Activated naive CD4-positive, alpha-beta T cell treated with anti-CD3 and anti-CD28 coated beads, Interleukin-2, amount 10 ng/mL, durations not matched to agents 7 days and 5 days (primary cell): Measurements from ENCODE around the gene HOOK2.
A peak's percentile ranks its signal among the peaks of the same experiment; 100 is the strongest.
"Not testable (repeated sequence)": the region's sequence is repeated elsewhere in the genome, so short reads cannot be mapped to it uniquely, and the experiment has no call there.

Source experiments
- CTCF ChIA-PET: fragments of 350-600 bp; sonication (Branson Sonifier 250); formaldehyde crosslinking; loops from one replicate; lab custom pipeline; 2021; ENCODE audit warnings: antibody characterized with exemption; lab: Charles Lee
- DNase-seq: peaks from one replicate; pipeline ENCODE4 v3.0.0-alpha.2; 2020
- H3K27ac Mint-ChIP-seq: one replicate; pipeline ENCODE4 v1.8.0; 2021; ENCODE audit warnings: mild to moderate bottlenecking, moderate library complexity, mixed read lengths
- H3K27me3 Mint-ChIP-seq: one replicate; pipeline ENCODE4 v1.8.0; 2021; ENCODE audit warnings: mild to moderate bottlenecking, mixed read lengths
- H3K36me3 Mint-ChIP-seq: one replicate; pipeline ENCODE4 v1.8.0; 2021; ENCODE audit warnings: mixed read lengths
- H3K4me1 Mint-ChIP-seq: one replicate; pipeline ENCODE4 v1.8.0; 2021; ENCODE audit warnings: mixed read lengths
- H3K4me3 Mint-ChIP-seq: one replicate; pipeline ENCODE4 v1.8.0; 2021; ENCODE audit warnings: mild to moderate bottlenecking, moderate library complexity, mixed read lengths
- H3K9me3 Mint-ChIP-seq: one replicate; pipeline ENCODE4 v1.8.0; 2021; ENCODE audit warnings: mixed read lengths

Gene HOOK2

GRCh38 chr19:12799742-12800465 is 24.6 kb upstream of the HOOK2 start:
- H3K27ac Mint-ChIP-seq, result no peak overlapping the region
- DNase-seq, result no peak
- CTCF ChIA-PET, result interaction anchor here (0.7 to 14.0 kb wide), 5 partner anchors 11 to 48 kb away, joined by 3 to 706 read pairs (median 3); partner anchors contain the start of gene HOOK2

GRCh38 chr19:12797607-12798006 is 22.3 kb upstream of the HOOK2 start:
- not testable (repeated sequence) for H3K4me3 Mint-ChIP-seq, H3K27ac Mint-ChIP-seq, DNase-seq, H3K27me3 Mint-ChIP-seq, H3K9me3 Mint-ChIP-seq
- CTCF ChIA-PET, result interaction anchor here (3.9 to 14.0 kb wide), 2 partner anchors 28 to 50 kb away, joined by 24 to 706 read pairs; partner anchors contain the start of gene HOOK2
- Mint-ChIP-seq H3K36me3 (peaks cover 16% of the 10 kb centered on the region), H3K4me1 (peaks cover 52% of the 10 kb centered on the region)

More at GRCh38 chr19:12799742-12800465, 24.6 kb upstream of the HOOK2 start:
- Mint-ChIP-seq H3K9me3 (no peaks in the 10 kb centered on the region), H3K4me3 (peak overlapping the region; percentile 83), H3K27me3 (peaks cover 4% of the 10 kb centered on the region), H3K4me1 (peaks cover 44% of the 10 kb centered on the region), H3K36me3 (peaks cover 11% of the 10 kb centered on the region)

- Mint-ChIP-seq H3K9me3 (no peaks in the 10 kb centered on the region), H3K4me3 (no peak overlapping the region), H3K36me3 (peaks cover 19% of the 10 kb centered on the region), H3K4me1 (peaks cover 48% of the 10 kb centered on the region), H3K27me3 (peaks cover 4% of the 10 kb centered on the region), H3K27ac (peak overlapping the region; percentile 37)
- no peak for DNase-seq
- CTCF ChIA-PET, result interaction anchor here (3.9 to 14.0 kb wide), 2 partner anchors 28 to 50 kb away, joined by 24 to 706 read pairs; partner anchors contain the start of gene HOOK2
Measured at GRCh38 chr19:12797141-12797587, 21.8 kb upstream of the HOOK2 start.

DNA sequence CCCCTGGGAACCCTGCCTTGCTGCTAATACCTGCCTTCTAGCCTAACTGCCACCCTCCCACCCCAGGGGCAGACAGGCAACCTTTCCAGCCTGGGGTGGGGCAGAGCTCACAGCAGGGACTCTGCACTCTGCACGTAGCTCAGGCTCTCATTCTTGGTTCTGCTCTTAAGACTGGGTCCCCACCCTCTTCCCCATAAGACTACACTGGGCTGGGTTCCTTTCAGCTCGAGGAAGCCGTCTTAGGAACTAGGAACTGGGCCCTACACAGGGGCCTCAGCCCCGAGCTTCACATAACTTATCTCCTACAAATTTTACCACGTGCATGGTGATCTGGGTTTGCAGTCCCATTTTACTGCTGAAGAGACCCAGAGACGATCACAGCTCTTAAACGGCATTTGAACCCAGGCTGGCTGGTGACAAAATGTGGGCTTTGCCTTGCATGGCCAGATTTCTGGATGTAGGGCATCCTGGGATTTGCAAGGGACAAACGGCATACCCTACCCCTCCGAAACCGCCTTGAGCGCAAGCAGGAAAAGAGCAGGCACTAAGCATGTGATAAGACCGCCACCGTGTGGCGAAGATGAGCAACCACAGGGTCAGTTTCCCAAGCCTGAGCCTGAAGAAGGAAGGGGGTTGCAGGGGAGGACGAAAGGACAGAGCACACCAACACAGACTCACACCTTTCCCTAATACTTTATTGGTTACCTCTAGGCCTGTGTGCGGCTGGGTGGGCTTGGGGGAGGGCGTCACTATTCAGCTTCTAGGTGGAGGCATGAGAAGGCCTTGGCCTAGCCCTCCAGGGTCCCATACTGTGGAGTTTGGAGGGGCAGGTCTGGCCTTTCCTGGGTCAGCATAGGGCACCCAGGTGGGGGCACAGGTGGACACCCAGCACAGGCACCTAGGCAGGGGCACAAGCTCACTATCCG is 21.1 kb upstream of the HOOK2 start:
- H3K36me3 Mint-ChIP-seq, result peaks cover 19% of the 10 kb centered on the region
- H3K4me3 Mint-ChIP-seq, result peak overlapping the region; percentile 59
- CTCF ChIA-PET, result interaction anchor here (0.6 to 14.0 kb wide), 10 partner anchors 10 to 88 kb away, joined by 3 to 706 read pairs (median 4); partner anchors contain the start of genes HOOK2 and RNASEH2A
- H3K4me1 Mint-ChIP-seq, result peaks cover 46% of the 10 kb centered on the region
- H3K9me3 Mint-ChIP-seq, result no peaks in the 10 kb centered on the region
- peak; percentile 83 for DNase-seq
- peak overlapping the region; percentile 93 for H3K27ac Mint-ChIP-seq
- H3K27me3 Mint-ChIP-seq, result peaks cover 4% of the 10 kb centered on the region

DNA sequence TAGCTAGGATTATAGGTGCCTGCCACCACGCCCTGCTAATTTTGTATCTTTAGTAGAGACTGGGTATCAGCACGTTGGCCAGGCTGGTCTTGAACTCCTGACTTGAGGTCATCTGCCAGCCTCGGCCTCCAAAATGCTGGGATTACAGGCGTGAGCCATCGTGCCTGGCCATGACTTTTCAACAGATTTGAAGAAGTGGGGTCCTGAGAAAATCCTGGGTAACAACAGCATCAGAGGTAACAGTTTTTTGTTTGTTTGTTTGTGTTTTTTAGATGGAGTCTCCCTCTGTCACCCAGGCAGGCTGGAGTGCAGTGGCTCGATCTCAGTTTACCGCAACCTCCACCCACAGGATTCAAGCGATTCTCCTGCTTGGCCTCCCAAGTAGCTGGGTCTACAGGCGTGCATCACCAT is 19.6 kb upstream of the HOOK2 start:
- CTCF ChIA-PET, result interaction anchor here (0.7 to 14.0 kb wide), 6 partner anchors 9 to 80 kb away, joined by 3 to 706 read pairs (median 5); partner anchors contain the start of gene HOOK2
- peak overlapping the region; percentile 75 for H3K4me3 Mint-ChIP-seq
- peaks cover 19% of the 10 kb centered on the region for H3K36me3 Mint-ChIP-seq
- no peak for DNase-seq
- peaks cover 44% of the 10 kb centered on the region for H3K4me1 Mint-ChIP-seq
- peak overlapping the region; percentile 93 for H3K27ac Mint-ChIP-seq
- peaks cover 7% of the 10 kb centered on the region for H3K27me3 Mint-ChIP-seq
- no peaks in the 10 kb centered on the region for H3K9me3 Mint-ChIP-seq

DNA sequence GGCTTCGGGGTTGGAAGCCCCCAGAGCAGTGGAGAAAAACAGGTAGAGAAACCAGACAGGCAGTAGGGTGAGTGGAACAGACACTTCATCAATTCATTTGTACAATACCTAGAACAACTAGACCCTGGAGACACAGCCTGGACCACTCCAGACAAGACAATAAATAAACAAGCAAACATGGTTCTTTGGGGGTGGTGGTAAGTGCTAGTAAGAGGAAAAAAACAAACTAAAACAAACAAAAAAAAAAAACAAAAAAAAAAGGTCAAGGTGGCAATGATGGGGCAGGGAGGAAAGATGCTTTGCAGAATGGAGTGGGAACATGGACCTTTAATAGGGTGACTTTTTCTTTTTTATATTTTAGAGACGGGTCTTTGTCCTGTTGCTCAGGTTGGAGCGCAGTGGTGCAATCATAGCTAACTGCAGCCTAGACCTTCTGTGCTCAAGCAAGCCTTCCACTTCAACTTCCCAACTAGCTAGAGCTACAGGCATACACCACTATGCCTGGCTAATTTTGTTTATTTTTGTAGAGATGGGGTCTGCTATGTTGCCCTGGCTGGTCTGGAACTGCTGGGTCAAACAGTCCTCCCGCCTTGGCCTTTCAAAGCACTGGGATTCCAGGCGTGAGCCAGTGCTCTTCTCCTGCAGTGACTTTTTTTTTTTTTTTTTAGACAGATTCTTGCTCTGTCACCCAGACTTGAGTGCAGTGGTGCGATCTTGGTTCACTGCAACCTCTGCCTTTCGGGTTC is 19.0 kb upstream of the HOOK2 start:
- Mint-ChIP-seq H3K9me3 (no peaks in the 10 kb centered on the region), H3K4me1 (peaks cover 39% of the 10 kb centered on the region), H3K4me3 (peak overlapping the region; percentile 75), H3K27me3 (peaks cover 7% of the 10 kb centered on the region), H3K27ac (peak overlapping the region; percentile 93), H3K36me3 (peaks cover 16% of the 10 kb centered on the region)
- CTCF ChIA-PET, result interaction anchor here (0.8 to 14.0 kb wide), 3 partner anchors 25 to 77 kb away, joined by 3 to 706 read pairs (median 24); partner anchors contain the start of gene HOOK2
- DNase-seq, result no peak

- H3K4me1 Mint-ChIP-seq, result peaks cover 45% of the 10 kb centered on the region
- no peaks in the 10 kb centered on the region for H3K9me3 Mint-ChIP-seq
- peaks cover 7% of the 10 kb centered on the region for H3K27me3 Mint-ChIP-seq
- peak overlapping the region; percentile 99 for H3K27ac Mint-ChIP-seq
- DNase-seq, result peak; percentile 92
- CTCF ChIA-PET, result interaction anchor here (0.6 to 14.0 kb wide), 4 partner anchors 24 to 126 kb away, joined by 3 to 706 read pairs (median 3); partner anchors contain the start of gene HOOK2
- peak overlapping the region; percentile 92 for H3K4me3 Mint-ChIP-seq
- peaks cover 13% of the 10 kb centered on the region for H3K36me3 Mint-ChIP-seq
Measured at GRCh38 chr19:12793290-12794195, 18.2 kb upstream of the HOOK2 start.

DNA sequence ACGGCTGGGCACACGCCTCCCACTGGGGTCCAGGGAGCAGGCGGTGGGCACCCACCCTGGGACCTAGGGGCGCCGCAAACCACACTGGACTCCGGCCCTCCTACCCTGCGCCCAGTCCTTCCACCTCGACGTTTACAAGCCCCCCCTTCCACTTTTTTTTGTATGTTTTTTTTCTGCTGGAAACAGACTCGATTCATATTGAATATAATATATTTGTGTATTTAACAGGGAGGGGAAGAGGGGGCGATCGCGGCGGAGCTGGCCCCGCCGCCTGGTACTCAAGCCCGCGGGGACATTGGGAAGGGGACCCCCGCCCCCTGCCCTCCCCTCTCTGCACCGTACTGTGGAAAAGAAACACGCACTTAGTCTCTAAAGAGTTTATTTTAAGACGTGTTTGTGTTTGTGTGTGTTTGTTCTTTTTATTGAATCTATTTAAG is 17.5 kb upstream of the HOOK2 start:
- Mint-ChIP-seq H3K9me3 (no peaks in the 10 kb centered on the region), H3K27me3 (peaks cover 7% of the 10 kb centered on the region), H3K27ac (peak overlapping the region; percentile 99), H3K36me3 (peaks cover 13% of the 10 kb centered on the region), H3K4me3 (peak overlapping the region; percentile 92), H3K4me1 (peaks cover 49% of the 10 kb centered on the region)
- CTCF ChIA-PET, result interaction anchor here (0.6 to 14.0 kb wide), 3 partner anchors 24 to 125 kb away, joined by 3 to 706 read pairs (median 3); partner anchors contain the start of gene HOOK2
- DNase-seq, result no peak

GRCh38 chr19:12792051-12792852 is 16.9 kb upstream of the HOOK2 start:
- Mint-ChIP-seq H3K4me3 (peak overlapping the region; percentile 92), H3K27me3 (peaks cover 7% of the 10 kb centered on the region), H3K27ac (peak overlapping the region; percentile 99), H3K4me1 (peaks cover 49% of the 10 kb centered on the region), H3K36me3 (peaks cover 13% of the 10 kb centered on the region), H3K9me3 (no peaks in the 10 kb centered on the region)
- DNase-seq, result peak; percentile 89
- CTCF ChIA-PET, result interaction anchor here (0.5 to 14.0 kb wide), 2 partner anchors 23 to 56 kb away, joined by 3 to 706 read pairs; partner anchors contain the start of gene HOOK2

DNA sequence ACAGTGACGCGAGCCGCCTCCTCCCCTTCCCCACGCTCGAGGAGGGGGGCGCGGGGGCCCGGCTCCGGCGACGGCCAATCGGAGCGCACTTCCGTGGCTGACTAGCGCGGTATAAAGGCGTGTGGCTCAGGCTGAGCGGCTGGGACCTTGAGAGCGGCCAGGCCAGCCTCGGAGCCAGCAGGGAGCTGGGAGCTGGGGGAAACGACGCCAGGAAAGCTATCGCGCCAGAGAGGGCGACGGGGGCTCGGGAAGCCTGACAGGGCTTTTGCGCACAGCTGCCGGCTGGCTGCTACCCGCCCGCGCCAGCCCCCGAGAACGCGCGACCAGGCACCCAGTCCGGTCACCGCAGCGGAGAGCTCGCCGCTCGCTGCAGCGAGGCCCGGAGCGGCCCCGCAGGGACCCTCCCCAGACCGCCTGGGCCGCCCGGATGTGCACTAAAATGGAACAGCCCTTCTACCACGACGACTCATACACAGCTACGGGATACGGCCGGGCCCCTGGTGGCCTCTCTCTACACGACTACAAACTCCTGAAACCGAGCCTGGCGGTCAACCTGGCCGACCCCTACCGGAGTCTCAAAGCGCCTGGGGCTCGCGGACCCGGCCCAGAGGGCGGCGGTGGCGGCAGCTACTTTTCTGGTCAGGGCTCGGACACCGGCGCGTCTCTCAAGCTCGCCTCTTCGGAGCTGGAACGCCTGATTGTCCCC is 16.1 kb upstream of the HOOK2 start, which contains the start of gene JUNB:
JUNB (plus strand) TSS at position 142 of the 706 bp plus-strand sequence; CDS start at position 428, 286 bp downstream.
- Mint-ChIP-seq H3K4me1 (peaks cover 45% of the 10 kb centered on the region), H3K36me3 (peaks cover 10% of the 10 kb centered on the region), H3K4me3 (peak within 1 kb of the TSS; percentile 92), H3K27me3 (peaks cover 7% of the 10 kb centered on the region), H3K9me3 (no peaks in the 10 kb centered on the region), H3K27ac (peak within 1 kb of the TSS; percentile 99)
- DNase-seq, result peak; percentile 96
- CTCF ChIA-PET, result interaction anchor here (0.5 to 14.0 kb wide), 3 partner anchors 22 to 58 kb away, joined by 3 to 706 read pairs (median 4); partner anchors contain the start of genes HOOK2 and TRIR
